ENCODE measurements around the gene TTLL11. TPM values are rescaled to one million over a fixed set of nuclear protein-coding genes. Genes with fewer than 3 reads are reported as not detected.

TTLL11 gene
- total RNA-seq, 1 experiment from 2014 or later, result 7.0 TPM

DNA sequence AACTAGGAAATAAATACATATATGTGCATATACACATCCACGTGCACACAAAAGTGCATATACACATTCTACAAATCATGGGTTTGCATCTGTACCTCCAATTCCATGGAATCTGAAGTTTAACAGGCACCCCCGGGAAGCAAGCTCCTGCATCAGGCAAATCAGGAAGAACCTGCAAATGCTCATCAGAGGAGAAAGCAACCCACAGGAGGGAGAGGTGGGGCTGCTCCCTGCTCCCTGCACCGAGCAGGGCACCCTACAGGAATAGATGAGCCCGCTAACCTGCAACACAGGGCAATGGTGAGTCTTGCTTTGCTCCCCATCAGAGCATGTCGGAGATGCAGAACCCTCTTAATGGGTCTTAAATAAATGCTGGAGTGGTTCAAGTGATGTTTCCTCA is 290.4 kb downstream of the TTLL11 start:
- no TSS peak for BruUV-seq (replicated peaks)
- no peak for DNase-seq
- no peak for ATAC-seq

DNA sequence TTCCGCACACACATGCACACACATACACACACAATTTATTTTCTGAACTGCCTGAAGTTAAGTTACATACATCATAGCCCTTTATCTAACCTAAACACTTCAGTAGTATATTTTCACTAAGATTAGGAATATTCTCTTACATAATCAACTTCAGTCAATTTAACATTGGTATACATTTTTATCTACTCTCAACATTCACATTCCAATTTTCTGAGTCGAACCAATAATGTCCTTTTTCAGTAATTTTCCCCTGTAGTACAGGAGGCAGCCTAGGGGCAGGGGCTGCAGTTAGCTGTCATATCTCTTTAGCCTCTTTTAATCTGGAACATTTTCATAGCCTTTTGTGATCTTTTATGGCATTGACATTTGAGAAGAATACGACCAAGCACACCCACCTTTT is 291.5 kb downstream of the TTLL11 start:
- Histone ChIP-seq H3K9ac (ENCODE audit: low read length) (no peak overlapping the region), H3K27ac (ENCODE audit: low read length) (no peak overlapping the region), H3F3A (ENCODE audit: low read length, unreplicated experiment) (no peaks in the 10 kb centered on the region), H3K4me2 (ENCODE audit: low read length) (no peak overlapping the region), H3K9me3 (ENCODE audit: low read length) (no peaks in the 10 kb centered on the region), H3K27me3 (ENCODE audit: low read length) (no peaks in the 10 kb centered on the region), H3K36me3 (ENCODE audit: low read depth, low read length) (no peaks in the 10 kb centered on the region), H3K9me2 (replicated peaks; ENCODE audit: low read length) (no peaks in the 10 kb centered on the region), H3K79me2 (ENCODE audit: low read length) (no peaks in the 10 kb centered on the region), H2AFZ (ENCODE audit: low read length) (no peak overlapping the region), H4K20me1 (ENCODE audit: low read length) (no peaks in the 10 kb centered on the region), H3K4me3 (ENCODE audit: low read length) (no peak overlapping the region), H3K4me1 (ENCODE audit: insufficient read depth, low read length) (no peaks in the 10 kb centered on the region)
- ChIA-PET POLR2A (ENCODE audit: unreplicated experiment) (no interaction called here), CTCF (no interaction called here)
- intact Hi-C loops (cut with micrococcal nuclease), result no loop called here
- ATAC-seq, result no peak
- DNase-seq, result no peak
- TF ChIP-seq EZH2phosphoT487 (IDR thresholded peaks at IDR 0.05; ENCODE audit: borderline replicate concordance, low read length) (no peak), EZH2 (IDR thresholded peaks at IDR 0.05; ENCODE audit: low read length, unreplicated experiment) (no peak)
- TF ChIP-seq, protein P1, sequence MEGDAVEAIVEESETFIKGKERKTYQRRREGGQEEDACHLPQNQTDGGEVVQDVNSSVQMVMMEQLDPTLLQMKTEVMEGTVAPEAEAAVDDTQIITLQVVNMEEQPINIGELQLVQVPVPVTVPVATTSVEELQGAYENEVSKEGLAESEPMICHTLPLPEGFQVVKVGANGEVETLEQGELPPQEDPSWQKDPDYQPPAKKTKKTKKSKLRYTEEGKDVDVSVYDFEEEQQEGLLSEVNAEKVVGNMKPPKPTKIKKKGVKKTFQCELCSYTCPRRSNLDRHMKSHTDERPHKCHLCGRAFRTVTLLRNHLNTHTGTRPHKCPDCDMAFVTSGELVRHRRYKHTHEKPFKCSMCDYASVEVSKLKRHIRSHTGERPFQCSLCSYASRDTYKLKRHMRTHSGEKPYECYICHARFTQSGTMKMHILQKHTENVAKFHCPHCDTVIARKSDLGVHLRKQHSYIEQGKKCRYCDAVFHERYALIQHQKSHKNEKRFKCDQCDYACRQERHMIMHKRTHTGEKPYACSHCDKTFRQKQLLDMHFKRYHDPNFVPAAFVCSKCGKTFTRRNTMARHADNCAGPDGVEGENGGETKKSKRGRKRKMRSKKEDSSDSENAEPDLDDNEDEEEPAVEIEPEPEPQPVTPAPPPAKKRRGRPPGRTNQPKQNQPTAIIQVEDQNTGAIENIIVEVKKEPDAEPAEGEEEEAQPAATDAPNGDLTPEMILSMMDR (conservative IDR thresholded peaks at IDR 0.05; ENCODE audit: low read depth, low read length), result no peak
- BruUV-seq (replicated peaks), result no TSS peak

More for the DNA sequence above, 290.4 kb downstream of the TTLL11 start:
- no peaks in the 10 kb centered on the region for H4K20me1 ChIP-seq (ENCODE audit: low read length)
- ChIA-PET CTCF (no interaction called here), POLR2A (ENCODE audit: unreplicated experiment) (no interaction called here)
- no peaks in the 10 kb centered on the region for H3K27me3 ChIP-seq (ENCODE audit: low read length)
- TF ChIP-seq, protein P1 (conservative IDR thresholded peaks at IDR 0.05; ENCODE audit: low read depth, low read length), result no peak
- TF ChIP-seq EZH2 (IDR thresholded peaks at IDR 0.05; ENCODE audit: low read length, unreplicated experiment), result no peak
- TF ChIP-seq EZH2phosphoT487 (IDR thresholded peaks at IDR 0.05; ENCODE audit: borderline replicate concordance, low read length), result no peak
- H3K4me1 ChIP-seq (ENCODE audit: insufficient read depth, low read length), result no peaks in the 10 kb centered on the region
- no peak overlapping the region for H3K4me3 ChIP-seq (ENCODE audit: low read length)
- no peak overlapping the region for H3K9ac ChIP-seq (ENCODE audit: low read length)
- no peak overlapping the region for H3K4me2 ChIP-seq (ENCODE audit: low read length)
- no peak overlapping the region for H2AFZ ChIP-seq (ENCODE audit: low read length)
- no peaks in the 10 kb centered on the region for H3K79me2 ChIP-seq (ENCODE audit: low read length)
- H3F3A ChIP-seq (ENCODE audit: low read length, unreplicated experiment), result no peaks in the 10 kb centered on the region
- H3K9me2 ChIP-seq (replicated peaks; ENCODE audit: low read length), result no peaks in the 10 kb centered on the region
- intact Hi-C loops (cut with micrococcal nuclease), result no loop called here
- no peaks in the 10 kb centered on the region for H3K9me3 ChIP-seq (ENCODE audit: low read length)
- no peak overlapping the region for H3K27ac ChIP-seq (ENCODE audit: low read length)
- no peaks in the 10 kb centered on the region for H3K36me3 ChIP-seq (ENCODE audit: low read depth, low read length)

- H3K9me3 ChIP-seq (ENCODE audit: low read length), result no peaks in the 10 kb centered on the region
- POLR2A ChIA-PET (ENCODE audit: unreplicated experiment), result no interaction called here
Measured at GRCh38 chr9:121800376-121800775, 292.7 kb downstream of the TTLL11 start.

More at GRCh38 chr9:121800376-121800775, 292.7 kb downstream of the TTLL11 start:
- no peak overlapping the region for H3K27ac ChIP-seq (ENCODE audit: low read length)
- no peak overlapping the region for H3K4me3 ChIP-seq (ENCODE audit: low read length)
- no peaks in the 10 kb centered on the region for H3K27me3 ChIP-seq (ENCODE audit: low read length)
- intact Hi-C loops (cut with micrococcal nuclease), result no loop called here
- no peaks in the 10 kb centered on the region for H4K20me1 ChIP-seq (ENCODE audit: low read length)
- H2AFZ ChIP-seq (ENCODE audit: low read length), result no peak overlapping the region
- CTCF ChIA-PET, result no interaction called here
- DNase-seq, result no peak
- H3K79me2 ChIP-seq (ENCODE audit: low read length), result no peaks in the 10 kb centered on the region
- no peaks in the 10 kb centered on the region for H3K9me2 ChIP-seq (replicated peaks; ENCODE audit: low read length)
- TF ChIP-seq EZH2phosphoT487 (IDR thresholded peaks at IDR 0.05; ENCODE audit: borderline replicate concordance, low read length), result no peak
- TF ChIP-seq, protein P1 (conservative IDR thresholded peaks at IDR 0.05; ENCODE audit: low read depth, low read length), result no peak
- TF ChIP-seq EZH2 (IDR thresholded peaks at IDR 0.05; ENCODE audit: low read length, unreplicated experiment), result no peak
- H3F3A ChIP-seq (ENCODE audit: low read length, unreplicated experiment), result no peaks in the 10 kb centered on the region
- no peak for ATAC-seq
- H3K4me2 ChIP-seq (ENCODE audit: low read length), result no peak overlapping the region
- H3K4me1 ChIP-seq (ENCODE audit: insufficient read depth, low read length), result no peaks in the 10 kb centered on the region
- no peak overlapping the region for H3K9ac ChIP-seq (ENCODE audit: low read length)
- no TSS peak for BruUV-seq (replicated peaks)
- no peaks in the 10 kb centered on the region for H3K36me3 ChIP-seq (ENCODE audit: low read depth, low read length)
